SU-DHL-6 (cell line): ENCODE results near the gene PROSER3.

Experiments used
- H2AFZ ChIP-seq: fragments of 200-600 bp; sonication (generic); 2 replicates; pipeline ENCODE4 v1.6.1; 2014; ENCODE audit warnings: low read depth, mild to moderate bottlenecking, moderate library complexity, mixed read lengths, antibody characterized with exemption, low read length; ENCODE audit not compliant: severe bottlenecking
- H3F3A ChIP-seq: fragments of 200-600 bp; shearing (Covaris generic); 2 replicates; pipeline ENCODE4 v1.6.0; 2016; ENCODE audit warnings: antibody characterized with exemption, mild to moderate bottlenecking; ENCODE audit not compliant: insufficient read depth
- H3K27ac ChIP-seq: fragments of 200-600 bp; sonication (generic); 2 replicates; pipeline ENCODE4 v1.5.1; 2016; ENCODE audit warnings: low read depth, mild to moderate bottlenecking, low read length, moderate library complexity, mixed read lengths
- H3K27me3 ChIP-seq: fragments of 200-600 bp; sonication (generic), shearing (Covaris generic); 2 replicates; pipeline ENCODE4 v1.6.0; 2014; ENCODE audit warnings: mild to moderate bottlenecking, low read length
- H3K36me3 ChIP-seq: fragments of 200-600 bp; sonication (generic); 2 replicates; pipeline ENCODE4 v1.6.1; 2014; ENCODE audit warnings: mild to moderate bottlenecking, low read length, mixed read lengths
- H3K4me2 ChIP-seq: fragments of 300-600, 200-600 bp; shearing (Covaris generic), sonication (generic); 2 replicates; pipeline ENCODE4 v1.6.0; 2014; ENCODE audit warnings: low read length, low read depth, mild to moderate bottlenecking; ENCODE audit not compliant: poor library complexity, severe bottlenecking
- H3K4me3 ChIP-seq: fragments of 200-600 bp; sonication (generic); 2 replicates; pipeline ENCODE4 v1.5.1; 2014; ENCODE audit warnings: antibody characterized with exemption, low read length, mild to moderate bottlenecking, mixed read lengths; ENCODE audit not compliant: insufficient read depth, poor library complexity, severe bottlenecking
- H3K79me2 ChIP-seq: fragments of 200-600 bp; sonication (generic); 2 replicates; pipeline ENCODE4 v1.6.1; 2014; ENCODE audit warnings: mild to moderate bottlenecking, low read length, moderate library complexity; ENCODE audit not compliant: insufficient read depth
- H3K9ac ChIP-seq: fragments of 200-600 bp; sonication (generic); 2 replicates; pipeline ENCODE4 v1.7.0; 2014; ENCODE audit warnings: mild to moderate bottlenecking, low read length
- H3K9me2 ChIP-seq: fragments of 200-600 bp; sonication (generic); replicated peaks from 2 replicates; pipeline ENCODE4 v1.6.1; 2014; ENCODE audit warnings: low read length; ENCODE audit not compliant: insufficient read depth
- H3K9me3 ChIP-seq: fragments of 200-600 bp; sonication (generic); 2 replicates; pipeline ENCODE4 v1.6.1; 2014; ENCODE audit warnings: low read length, mixed read lengths; ENCODE audit not compliant: insufficient read depth
- H4K20me1 ChIP-seq: fragments of 200-600 bp; sonication (generic); 2 replicates; pipeline ENCODE4 v1.6.1; 2014; ENCODE audit warnings: low read depth, mild to moderate bottlenecking, antibody characterized with exemption, low read length, moderate library complexity, mixed read lengths
- EZH2phosphoT487 ChIP-seq: fragments of 200-600 bp; sonication (generic), shearing (Covaris generic); conservative IDR thresholded peaks from 2 replicates; pipeline ENCODE4 v1.6.1; 2018; ENCODE audit warnings: mild to moderate bottlenecking, antibody characterized with exemption, low read length, moderate library complexity, mixed read lengths
- TF ChIP-seq, protein P1 (sequence below): fragments of 200-600 bp; sonication (generic); IDR thresholded peaks from one replicate; pipeline ENCODE4 v1.5.1; 2017; ENCODE audit warnings: antibody characterized with exemption, mild to moderate bottlenecking, low read length, moderate library complexity; ENCODE audit not compliant: insufficient read depth, poor library complexity, severe bottlenecking

The PROSER3 gene

DNA sequence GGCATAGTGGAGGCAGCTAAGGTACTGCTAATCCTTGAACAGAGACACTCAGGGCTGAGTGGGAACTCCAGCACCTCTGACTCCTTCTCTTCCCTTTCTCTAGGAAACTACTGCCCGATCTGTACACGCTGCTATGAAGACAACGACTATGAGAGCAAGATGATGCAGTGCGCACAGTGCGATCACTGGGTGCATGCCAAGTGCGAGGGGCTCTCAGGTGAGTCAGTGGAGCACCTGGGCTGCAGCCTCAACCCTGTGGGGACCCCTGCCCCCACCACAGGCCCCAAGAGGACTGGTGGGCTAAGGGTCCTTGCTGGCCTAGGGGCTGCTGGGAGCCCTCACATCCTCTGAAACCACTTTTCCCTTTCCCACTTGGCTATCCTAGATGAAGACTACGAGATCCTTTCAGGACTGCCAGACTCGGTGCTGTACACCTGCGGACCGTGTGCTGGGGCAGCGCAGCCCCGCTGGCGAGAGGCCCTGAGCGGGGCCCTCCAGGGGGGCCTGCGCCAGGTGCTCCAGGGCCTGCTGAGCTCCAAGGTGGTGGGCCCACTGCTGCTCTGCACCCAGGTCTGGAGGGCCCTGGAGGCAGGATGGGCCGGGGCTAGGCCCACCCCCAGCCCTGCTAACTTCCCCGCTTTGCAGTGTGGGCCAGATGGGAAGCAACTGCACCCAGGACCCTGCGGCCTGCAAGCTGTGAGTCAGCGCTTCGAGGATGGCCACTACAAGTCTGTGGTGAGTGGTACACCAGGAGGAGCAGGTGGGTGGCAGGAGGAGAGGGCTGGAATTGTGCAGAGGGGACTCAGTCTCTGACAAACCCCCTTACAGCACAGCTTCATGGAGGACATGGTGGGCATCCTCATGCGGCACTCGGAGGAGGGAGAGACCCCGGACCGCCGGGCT, 30.7 kb upstream of the PROSER3 start:
- TF ChIP-seq EZH2phosphoT487 = no peak
- TF ChIP-seq, protein P1, sequence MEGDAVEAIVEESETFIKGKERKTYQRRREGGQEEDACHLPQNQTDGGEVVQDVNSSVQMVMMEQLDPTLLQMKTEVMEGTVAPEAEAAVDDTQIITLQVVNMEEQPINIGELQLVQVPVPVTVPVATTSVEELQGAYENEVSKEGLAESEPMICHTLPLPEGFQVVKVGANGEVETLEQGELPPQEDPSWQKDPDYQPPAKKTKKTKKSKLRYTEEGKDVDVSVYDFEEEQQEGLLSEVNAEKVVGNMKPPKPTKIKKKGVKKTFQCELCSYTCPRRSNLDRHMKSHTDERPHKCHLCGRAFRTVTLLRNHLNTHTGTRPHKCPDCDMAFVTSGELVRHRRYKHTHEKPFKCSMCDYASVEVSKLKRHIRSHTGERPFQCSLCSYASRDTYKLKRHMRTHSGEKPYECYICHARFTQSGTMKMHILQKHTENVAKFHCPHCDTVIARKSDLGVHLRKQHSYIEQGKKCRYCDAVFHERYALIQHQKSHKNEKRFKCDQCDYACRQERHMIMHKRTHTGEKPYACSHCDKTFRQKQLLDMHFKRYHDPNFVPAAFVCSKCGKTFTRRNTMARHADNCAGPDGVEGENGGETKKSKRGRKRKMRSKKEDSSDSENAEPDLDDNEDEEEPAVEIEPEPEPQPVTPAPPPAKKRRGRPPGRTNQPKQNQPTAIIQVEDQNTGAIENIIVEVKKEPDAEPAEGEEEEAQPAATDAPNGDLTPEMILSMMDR = no peak
- H3K4me2 ChIP-seq = no peak overlapping the region
- H3K27me3 ChIP-seq = no peaks in the 10 kb centered on the region
- H3K9me2 ChIP-seq = no peaks in the 10 kb centered on the region
- no peak overlapping the region for H3K9ac ChIP-seq
- no peaks in the 10 kb centered on the region; the same call in 1 of the 2 replicates for H3K36me3 ChIP-seq
- no peak overlapping the region for H3K27ac ChIP-seq
- H3F3A ChIP-seq = no peaks in the 10 kb centered on the region
- H3K79me2 ChIP-seq = no peaks in the 10 kb centered on the region
- H4K20me1 ChIP-seq = no peaks in the 10 kb centered on the region
- H3K9me3 ChIP-seq = no peaks in the 10 kb centered on the region
- no peak overlapping the region for H3K4me3 ChIP-seq
- no peak overlapping the region for H2AFZ ChIP-seq

DNA sequence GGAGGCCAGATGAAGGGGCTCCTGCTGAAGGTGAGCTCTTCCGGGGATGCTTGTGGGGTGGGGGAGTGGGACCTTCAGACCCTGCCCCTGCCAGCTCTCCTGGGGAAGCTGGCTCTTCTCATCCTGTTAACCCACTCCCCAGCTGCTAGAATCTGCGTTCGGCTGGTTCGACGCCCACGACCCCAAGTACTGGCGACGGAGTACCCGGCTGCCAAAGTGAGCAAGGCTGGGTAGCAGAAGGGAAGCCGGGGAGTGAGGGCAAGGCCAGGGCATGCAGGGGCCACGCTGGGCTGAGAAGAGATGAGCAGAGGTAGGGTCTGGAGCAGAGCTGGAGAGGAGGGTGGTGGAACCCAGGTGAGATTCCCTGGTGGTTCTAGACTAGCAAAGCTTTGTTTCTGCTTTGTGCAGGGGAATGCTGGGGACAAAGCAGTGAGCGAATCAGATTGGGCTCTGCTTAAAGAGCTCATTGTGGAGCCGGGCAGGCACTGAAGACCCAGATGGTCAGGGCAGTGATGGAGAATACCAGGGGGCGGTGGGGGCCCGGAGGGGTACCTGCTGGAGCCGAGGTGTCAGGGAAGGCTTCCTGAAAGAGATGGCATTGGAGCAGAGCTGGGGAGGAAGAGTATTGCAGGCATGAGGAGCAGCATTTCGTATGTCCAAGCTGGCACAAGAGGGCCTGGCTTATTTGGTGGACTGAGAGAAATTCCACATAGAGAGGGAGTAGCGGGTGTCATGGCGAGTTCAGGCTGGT, 29.8 kb upstream of the PROSER3 start:
- no peaks in the 10 kb centered on the region for H3F3A ChIP-seq
- TF ChIP-seq EZH2phosphoT487 = no peak
- TF ChIP-seq, protein P1 = no peak
- no peaks in the 10 kb centered on the region; the same call in 1 of the 2 replicates for H3K36me3 ChIP-seq
- H3K4me3 ChIP-seq = no peak overlapping the region
- H3K4me2 ChIP-seq = no peak overlapping the region
- H2AFZ ChIP-seq = no peak overlapping the region
- H3K9me3 ChIP-seq = no peaks in the 10 kb centered on the region
- no peaks in the 10 kb centered on the region for H4K20me1 ChIP-seq
- H3K9me2 ChIP-seq = no peaks in the 10 kb centered on the region
- no peak overlapping the region for H3K27ac ChIP-seq
- no peaks in the 10 kb centered on the region for H3K79me2 ChIP-seq
- H3K27me3 ChIP-seq = no peaks in the 10 kb centered on the region
- H3K9ac ChIP-seq = no peak overlapping the region

DNA sequence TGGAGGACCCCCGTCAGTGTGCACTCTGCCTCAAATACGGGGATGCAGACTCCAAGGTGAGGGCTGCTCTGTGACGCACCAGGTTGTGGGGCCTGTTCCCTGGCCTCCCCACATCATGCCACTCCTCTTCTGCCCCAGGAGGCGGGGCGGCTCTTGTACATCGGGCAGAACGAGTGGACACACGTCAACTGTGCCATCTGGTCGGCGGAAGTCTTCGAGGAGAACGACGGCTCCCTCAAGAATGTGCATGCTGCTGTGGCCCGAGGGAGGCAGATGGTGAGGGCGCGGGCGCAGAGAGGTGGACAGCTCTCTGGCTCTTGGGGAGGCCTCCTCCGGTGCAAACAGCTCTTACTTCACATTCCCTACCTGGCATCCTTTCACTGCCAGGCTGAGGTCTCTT, 29.0 kb upstream of the PROSER3 start:
- TF ChIP-seq EZH2phosphoT487 = no peak
- TF ChIP-seq, protein P1 = no peak
- H3K79me2 ChIP-seq = no peaks in the 10 kb centered on the region
- H3K9me3 ChIP-seq = no peaks in the 10 kb centered on the region
- no peak overlapping the region for H3K27ac ChIP-seq
- no peak overlapping the region for H3K4me3 ChIP-seq
- H3F3A ChIP-seq = no peaks in the 10 kb centered on the region
- H3K27me3 ChIP-seq = no peaks in the 10 kb centered on the region
- no peaks in the 10 kb centered on the region for H4K20me1 ChIP-seq
- no peak overlapping the region for H3K9ac ChIP-seq
- H3K9me2 ChIP-seq = no peaks in the 10 kb centered on the region
- no peak overlapping the region for H2AFZ ChIP-seq
- no peaks in the 10 kb centered on the region; the same call in 1 of the 2 replicates for H3K36me3 ChIP-seq
- no peak overlapping the region for H3K4me2 ChIP-seq
